OCI-LY1 (cell line): ENCODE results near the gene WWOX.

Source experiments
- CTCF ChIP-seq: fragments of 200-600 bp; sonication (generic), shearing (Covaris generic); IDR thresholded peaks from 2 replicates; pipeline ENCODE4 v1.5.1; 2017; ENCODE audit warnings: mild to moderate bottlenecking, antibody characterized with exemption, low read length, moderate library complexity, mixed read lengths
- EZH2 ChIP-seq: fragments of 200-600 bp; sonication (generic), shearing (Covaris generic); IDR thresholded peaks from 2 replicates; pipeline ENCODE4 v1.8.0; 2017; ENCODE audit warnings: borderline replicate concordance, mixed run types, mild to moderate bottlenecking, antibody characterized with exemption, low read length, moderate library complexity, mixed read lengths

GRCh38 chr16:78274771-78275170 is 175.3 kb downstream of the WWOX start:
- TF ChIP-seq CTCF, result no peak
- no peak for TF ChIP-seq EZH2
